ENCODE data around the gene TMEM131. TPM values are rescaled to one million over a fixed set of nuclear protein-coding genes. Genes with fewer than 3 reads are reported as not detected.
"Not testable (repeated sequence)": the region's sequence is repeated elsewhere in the genome, so short reads cannot be mapped to it uniquely, and the experiment has no call there.

Gene TMEM131
- total RNA-seq, 1 donor from 2014 or later: 28.4 TPM

DNA sequence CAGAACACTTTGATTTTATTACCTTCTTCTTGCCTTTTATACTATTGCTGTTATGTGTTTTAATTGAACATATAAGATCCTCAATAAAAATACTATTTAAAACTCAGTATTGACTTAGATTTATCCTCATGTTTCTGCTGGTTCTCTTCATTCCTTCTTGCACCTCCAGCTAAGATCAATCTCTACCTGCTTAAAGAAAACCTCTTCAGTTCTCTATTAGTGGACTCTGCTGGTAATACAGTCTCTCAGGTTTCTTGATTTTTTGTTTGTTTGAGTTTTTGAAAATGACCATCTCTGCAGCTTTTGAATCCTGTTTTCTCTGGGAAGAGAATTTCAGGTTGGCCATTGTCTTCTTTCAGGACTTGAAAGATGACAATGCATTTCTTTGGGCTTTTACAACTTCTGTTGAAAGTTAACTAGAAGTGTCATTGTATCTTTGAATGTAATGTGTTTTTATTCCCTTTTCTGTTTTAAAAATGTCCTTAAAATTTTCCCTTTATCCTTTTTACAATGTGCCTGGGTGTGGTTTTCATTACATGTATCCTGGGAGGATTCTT lies 29.8 kb upstream of the TMEM131 start:
- DNase-seq (ENCODE audit: extremely low read depth, low read depth, low spot score): no peak

DNA sequence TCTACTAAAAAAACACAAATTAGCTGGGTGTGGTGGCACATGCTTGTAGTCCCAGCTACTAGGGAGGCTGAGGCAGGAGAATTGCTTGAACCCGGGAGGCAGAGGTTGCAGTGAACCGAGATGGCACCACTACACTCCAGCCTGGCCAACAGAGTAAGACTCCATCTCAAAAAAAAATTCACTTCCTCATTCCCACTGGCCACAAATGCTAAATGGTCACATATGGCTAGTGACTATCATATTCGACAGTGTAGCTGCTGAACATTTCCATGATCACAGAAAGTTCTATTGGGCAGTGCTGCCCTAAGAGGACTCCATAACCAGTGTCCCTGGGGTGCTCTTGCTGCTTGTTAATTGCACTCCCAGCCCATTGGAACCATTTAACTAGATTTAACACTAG lies 26.3 kb upstream of the TMEM131 start:
- DNase-seq (ENCODE audit: extremely low read depth, low read depth, low spot score): not testable (repeated sequence)

- no peak for DNase-seq (ENCODE audit: extremely low read depth, low read depth, low spot score)
Observed at GRCh38 chr2:98020992-98021713, 25.4 kb upstream of the TMEM131 start.

GRCh38 chr2:98020516-98020915 lies 24.8 kb upstream of the TMEM131 start:
- no peak for DNase-seq (ENCODE audit: extremely low read depth, low read depth, low spot score)

DNA sequence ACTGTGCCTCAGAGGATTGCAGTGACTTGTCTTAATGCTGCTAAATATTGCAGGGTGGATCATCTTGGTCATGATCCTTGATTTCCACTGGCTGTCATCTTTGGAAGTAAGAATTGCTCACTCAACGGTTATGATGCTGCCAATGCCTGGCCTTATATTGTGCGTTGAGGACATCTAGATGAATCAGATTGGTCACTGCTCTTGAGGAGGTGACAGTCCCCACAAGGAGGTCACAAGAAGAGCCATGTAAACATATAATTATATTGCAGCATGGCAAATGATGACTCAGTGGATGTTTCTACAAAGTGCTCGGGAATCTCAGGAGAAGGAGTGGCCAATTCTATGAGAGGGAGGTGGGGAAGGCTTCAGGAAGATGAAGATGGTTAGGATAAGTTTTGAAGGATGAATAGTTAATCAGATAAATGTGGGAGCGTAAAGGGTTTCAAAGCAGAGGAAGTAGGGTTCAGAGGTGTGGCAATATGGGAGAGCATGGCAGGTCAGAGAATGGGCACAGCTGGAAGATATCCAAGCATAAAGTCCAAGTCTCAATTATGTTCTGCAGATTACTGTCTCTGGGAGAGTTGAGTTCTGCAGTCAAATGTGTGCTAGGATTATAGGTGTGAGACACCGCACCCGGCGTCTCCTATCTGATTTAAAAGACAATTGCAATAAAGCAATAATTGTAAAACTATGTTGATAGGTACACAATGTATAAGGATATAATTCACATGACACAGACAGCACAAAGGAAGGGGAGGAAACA lies 21.3 kb upstream of the TMEM131 start:
- DNase-seq (ENCODE audit: extremely low read depth, low read depth, low spot score): no peak

GRCh38 chr2:98015671-98016070 lies 19.9 kb upstream of the TMEM131 start:
- no peak for DNase-seq (ENCODE audit: extremely low read depth, low read depth, low spot score)

- no peak for DNase-seq (ENCODE audit: extremely low read depth, low read depth, low spot score)
Observed at GRCh38 chr2:98014379-98014778, 18.6 kb upstream of the TMEM131 start.

DNA sequence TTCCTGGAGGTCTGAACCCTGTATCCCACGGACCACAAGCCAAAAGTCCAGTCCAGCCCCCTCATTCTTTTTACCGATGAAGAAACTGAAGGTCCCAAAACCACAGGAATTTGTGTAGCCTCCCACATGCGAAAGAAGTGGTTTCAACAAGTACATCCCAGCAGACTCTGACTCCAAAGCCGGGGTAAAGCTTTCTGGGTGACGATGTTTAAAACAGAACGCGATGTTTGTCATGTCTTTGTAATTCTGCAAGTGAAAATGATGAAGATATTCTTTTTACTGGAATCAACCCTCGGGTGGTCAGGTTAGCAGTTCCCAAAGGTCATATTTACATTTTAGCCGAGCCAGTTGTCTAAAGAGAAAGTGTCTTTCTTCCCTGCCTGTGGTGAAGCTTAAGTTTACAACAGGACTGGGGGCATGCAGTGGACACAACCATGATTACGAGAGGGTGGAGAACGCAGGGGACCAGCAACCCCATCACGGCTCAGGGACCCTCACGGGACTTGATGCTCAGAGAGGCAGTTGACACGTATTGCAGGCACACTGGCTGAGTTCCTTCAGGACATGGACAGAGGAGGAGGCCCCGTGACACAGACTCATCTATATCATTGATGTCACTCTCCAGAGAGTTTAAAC lies 17.8 kb upstream of the TMEM131 start:
- no peak for DNase-seq (ENCODE audit: extremely low read depth, low read depth, low spot score)

DNA sequence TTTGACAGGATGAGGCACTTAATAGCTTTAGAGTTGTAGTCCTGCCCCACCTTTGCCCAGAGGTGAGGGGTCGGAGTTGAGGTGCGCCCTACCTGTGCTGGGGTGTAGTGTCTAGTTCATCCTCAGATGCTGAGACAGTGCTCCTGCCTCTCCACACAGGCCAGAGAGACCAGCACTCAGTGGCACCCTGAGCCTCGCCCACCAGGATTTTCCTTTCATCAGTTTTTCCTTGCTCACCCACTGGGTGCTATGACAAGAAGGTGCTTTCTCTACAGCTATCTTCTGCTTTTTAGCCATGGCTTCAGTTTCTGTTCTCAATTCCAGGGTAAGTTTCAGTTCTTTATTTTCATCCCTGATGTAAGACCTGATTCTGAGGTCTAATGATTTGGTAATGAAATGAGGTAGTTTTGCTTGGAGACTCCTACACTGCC lies 16.8 kb upstream of the TMEM131 start:
- no peak for DNase-seq (ENCODE audit: extremely low read depth, low read depth, low spot score)

DNA sequence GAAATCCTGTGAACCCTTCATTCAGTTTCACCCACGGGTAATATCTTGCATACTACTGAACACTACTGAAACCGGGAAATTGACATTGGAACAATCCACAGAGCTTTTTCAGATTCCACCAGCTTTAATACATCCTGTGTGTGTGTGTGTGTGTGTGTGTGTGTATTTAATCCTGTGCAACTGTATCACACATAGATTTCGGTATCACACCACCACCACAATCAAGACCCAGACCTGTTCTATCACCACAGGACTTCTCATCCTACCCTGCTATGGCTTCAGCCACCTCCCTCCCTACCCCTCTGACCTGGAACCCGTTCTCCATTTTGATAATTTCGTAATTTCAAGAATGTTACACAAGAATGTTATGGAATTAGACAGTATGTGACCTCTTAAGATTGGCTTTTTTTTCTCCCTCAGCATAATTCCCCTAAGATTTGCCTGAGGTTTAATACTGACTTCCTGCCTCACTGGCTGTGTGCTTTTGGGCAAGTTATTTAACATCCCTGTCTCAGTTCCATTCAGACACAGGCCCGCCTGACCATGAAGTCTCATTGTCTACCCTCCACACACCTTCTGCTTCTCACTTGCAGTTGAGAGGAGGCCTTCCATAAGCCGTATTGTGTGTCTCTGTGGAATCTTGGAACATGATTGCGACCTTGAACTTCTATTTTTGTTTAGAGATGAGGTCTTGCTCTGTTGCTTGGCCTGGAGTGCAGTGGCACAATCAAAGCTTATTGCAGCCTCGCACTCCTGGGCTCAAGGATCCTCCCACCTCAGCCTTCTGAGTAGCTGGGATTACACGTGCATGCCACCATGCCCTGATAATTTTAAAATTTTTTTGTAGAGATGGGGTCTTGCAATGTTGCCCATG lies 14.4 kb upstream of the TMEM131 start:
- no peak for DNase-seq (ENCODE audit: extremely low read depth, low read depth, low spot score)

DNA sequence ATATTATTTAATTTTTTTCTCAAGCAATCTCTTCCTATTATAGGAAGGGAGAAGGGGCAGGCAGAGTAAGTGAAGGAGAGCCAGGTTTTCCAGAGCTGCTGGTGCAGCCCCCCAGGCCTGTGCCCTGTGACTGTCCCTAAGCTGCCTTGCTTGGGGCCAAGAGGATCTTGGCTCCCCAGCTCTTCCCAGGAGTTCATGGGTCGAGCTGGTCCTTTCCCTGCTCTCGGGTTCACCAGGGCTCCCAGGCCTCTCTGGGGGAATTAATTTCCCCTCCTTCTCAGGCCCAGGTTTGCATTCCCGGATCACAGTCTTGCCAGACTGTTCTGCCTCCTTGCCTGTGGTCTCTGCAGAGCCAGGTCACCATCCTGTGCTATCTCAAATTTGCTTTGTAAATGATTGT lies 12.7 kb upstream of the TMEM131 start:
- no peak for DNase-seq (ENCODE audit: extremely low read depth, low read depth, low spot score)

GRCh38 chr2:98006378-98006777 lies 10.6 kb upstream of the TMEM131 start:
- no peak for DNase-seq (ENCODE audit: extremely low read depth, low read depth, low spot score)

DNA sequence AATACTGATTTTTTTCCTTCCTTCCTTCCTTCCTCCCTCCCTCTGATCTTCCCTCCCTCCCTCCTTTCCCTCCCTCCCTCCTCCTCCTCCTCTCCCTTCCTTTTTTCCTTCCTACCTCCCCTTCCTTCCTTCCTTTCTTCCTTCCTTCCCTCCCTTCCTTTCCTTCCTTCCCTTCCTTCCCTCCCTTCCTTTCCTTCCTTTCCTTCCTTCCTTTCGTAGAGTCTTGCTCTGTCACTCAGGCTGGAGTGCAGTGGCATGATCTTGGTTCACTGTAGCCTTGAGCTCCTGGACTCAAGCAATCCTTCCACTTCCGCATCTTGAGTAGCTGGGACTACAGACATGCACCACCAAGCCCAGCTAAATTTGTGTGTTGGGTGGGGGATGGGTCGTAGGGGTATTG lies 8.9 kb upstream of the TMEM131 start:
- no peak for DNase-seq (ENCODE audit: extremely low read depth, low read depth, low spot score)

GRCh38 chr2:98004047-98004446 lies 8.3 kb upstream of the TMEM131 start:
- DNase-seq (ENCODE audit: extremely low read depth, low read depth, low spot score): no peak

DNA sequence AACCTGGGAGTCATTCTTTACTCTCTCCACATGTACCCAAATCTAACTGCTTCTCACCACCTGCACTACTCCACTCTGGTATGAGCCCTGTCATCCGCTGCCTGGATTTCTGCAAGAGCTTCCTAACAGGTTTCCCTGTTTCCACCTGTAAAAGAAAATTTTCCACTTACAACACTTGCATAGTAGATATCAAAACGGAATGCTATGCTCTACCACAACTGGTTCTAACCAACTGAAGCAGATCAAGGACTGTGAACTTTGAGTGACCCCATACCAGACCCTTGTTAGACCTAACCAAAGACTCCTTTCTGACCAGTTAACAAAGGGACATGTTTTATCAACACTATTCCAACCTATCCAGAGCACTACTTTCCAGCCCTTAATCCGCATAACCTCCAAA lies 3.8 kb upstream of the TMEM131 start:
- no peak for DNase-seq (ENCODE audit: extremely low read depth, low read depth, low spot score)

- DNase-seq (ENCODE audit: extremely low read depth, low read depth, low spot score): no peak
Observed at GRCh38 chr2:97998431-97999005, 2.8 kb upstream of the TMEM131 start.

DNA sequence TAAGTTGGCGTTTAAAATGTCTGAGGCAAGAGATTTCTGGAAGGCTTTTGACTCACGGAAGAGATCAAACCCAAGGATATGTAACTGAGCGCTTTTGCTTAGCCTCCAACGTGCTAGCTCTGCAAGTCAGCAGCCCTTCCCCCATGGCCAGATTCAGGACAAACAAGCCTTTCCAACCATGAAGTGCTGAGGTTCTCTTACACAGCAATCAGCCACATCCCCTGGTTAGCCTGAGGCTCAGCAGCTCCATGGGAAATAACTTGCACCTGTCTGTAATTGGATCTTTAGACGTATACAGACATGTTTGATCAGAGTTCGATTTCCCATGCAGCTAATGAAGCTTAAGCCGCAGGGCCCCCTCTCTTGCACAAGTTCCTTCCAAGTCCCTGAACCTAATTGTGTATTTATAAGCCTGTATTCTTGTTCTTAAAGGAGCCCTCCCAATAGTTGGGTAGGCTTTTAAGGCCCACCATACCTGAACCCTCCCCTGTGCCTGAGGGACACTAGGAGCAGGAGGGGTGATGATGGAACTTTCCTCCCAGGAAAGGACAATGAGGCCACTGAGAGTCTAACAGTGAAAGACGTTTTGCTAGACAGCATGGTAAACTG lies 2.1 kb upstream of the TMEM131 start:
- DNase-seq (ENCODE audit: extremely low read depth, low read depth, low spot score): no peak

DNA sequence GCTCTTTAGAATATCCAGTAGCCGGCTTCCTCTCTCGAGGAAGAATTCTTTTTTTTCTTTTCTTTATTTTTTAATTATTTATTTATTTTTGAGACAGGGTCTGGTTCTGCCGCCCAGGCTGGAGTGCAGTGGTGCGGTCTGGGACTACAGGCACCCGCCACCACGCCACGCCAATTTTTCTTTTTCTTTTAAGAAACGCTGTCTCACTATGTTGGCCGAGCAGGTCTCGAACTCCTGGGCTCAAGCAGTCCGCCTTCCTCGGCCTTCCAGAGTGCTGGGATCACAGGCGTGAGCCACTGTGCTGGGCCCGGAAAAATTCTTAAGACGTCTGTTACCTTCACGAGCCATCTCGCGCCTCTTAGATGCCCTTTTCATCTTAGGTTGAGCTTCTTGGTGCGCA lies 931 bp upstream of the TMEM131 start:
- DNase-seq (ENCODE audit: extremely low read depth, low read depth, low spot score): no peak

DNA sequence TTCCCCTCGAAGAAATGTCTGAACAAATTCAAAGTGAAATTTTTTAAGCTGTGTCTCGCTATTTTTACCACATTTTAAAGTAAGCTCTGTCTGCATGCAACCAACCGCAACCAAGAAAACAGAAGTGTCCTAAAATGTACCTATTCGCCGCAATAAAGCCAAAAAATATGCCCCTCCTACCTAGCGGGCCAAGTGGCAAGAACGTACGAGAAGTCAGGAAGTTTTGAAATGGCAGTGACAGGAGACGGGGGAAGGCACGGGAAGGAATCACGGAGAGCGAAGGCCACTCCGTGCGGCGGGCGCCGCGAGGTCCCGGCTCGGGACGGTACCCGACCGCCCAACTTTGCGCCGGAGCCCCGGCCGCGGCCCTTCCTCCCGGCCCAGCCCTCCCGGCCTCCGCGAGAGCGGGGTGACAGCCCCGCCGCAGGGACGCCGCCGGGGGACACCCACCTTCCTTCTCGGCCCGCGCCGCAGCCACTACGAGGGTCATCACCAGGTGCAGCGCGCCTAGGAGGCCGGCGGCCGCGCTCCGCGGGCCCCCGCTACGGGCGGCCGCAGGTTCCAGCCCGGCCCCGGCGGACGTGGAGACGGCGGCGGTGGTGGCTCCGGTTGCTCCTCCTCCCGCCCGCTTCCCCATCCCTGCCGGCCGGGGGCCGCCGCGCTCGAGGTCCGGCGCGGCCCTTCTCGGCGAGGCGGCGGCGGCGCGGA lies 568 bp downstream of the TMEM131 start:
- DNase-seq (ENCODE audit: extremely low read depth, low read depth, low spot score): no peak
